Measurements from ENCODE around the gene BRSK1. TPM values are rescaled to one million over a fixed set of nuclear protein-coding genes. Genes with fewer than 3 reads are reported as not detected.

Gene BRSK1
- polyA plus RNA-seq, 3 donors: not detected

DNA sequence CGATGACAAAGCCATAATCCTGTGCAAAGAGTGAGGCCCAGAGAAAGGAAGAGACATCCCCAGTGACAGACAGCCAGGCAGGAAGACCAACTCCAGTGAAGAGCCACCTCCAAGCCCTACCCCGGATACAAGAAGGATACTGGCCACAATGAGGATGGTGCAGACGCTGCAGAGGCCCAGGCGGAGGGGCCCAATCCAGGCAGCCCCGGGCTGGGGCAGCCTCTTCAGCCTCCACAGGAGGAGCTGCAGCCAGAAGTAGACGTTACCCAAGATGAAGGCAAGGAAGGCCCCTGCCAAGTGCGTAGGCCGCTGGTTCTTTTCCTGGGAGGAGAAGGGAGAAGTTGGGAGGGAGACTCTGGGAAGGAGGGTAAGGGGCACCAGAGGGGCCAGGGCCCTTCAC is 32.8 kb downstream of the BRSK1 start:
- Histone ChIP-seq H3K36me3 (replicated peaks in 1 of 2; ENCODE audit: control insufficient read depth in 1 of 2, insufficient read depth in 2 of 2, low read length in 2 of 2) (peaks cover 55 to 77% of the 10 kb centered on the region in 2 donors), H3K9ac (ENCODE audit: insufficient read depth, low read length, poor library complexity, severe bottlenecking) (no peak overlapping the region), H3K4me1 (ENCODE audit: control insufficient read depth in 1 of 2, insufficient read depth in 2 of 2, low read length in 2 of 2) (peaks cover 9 to 12% of the 10 kb centered on the region in 2 donors), H3K9me3 (replicated peaks in 1 of 2; ENCODE audit: control insufficient read depth in 1 of 2, insufficient read depth in 1 of 2, low read length in 2 of 2) (no peaks in the 10 kb centered on the region), H3K79me2 (ENCODE audit: insufficient read depth, low read length) (peaks cover 11% of the 10 kb centered on the region), H4K20me1 (ENCODE audit: insufficient read depth, low read length) (peaks cover 67% of the 10 kb centered on the region), H3K27ac (ENCODE audit: low read depth in 1 of 2, low read length in 2 of 2) (no peak overlapping the region), H2AFZ (ENCODE audit: insufficient read depth, low read depth, low read length, poor library complexity, severe bottlenecking) (no peak overlapping the region), H3K4me2 (replicated peaks; ENCODE audit: extremely low read depth, low read length, poor library complexity, severe bottlenecking) (no peak overlapping the region), H3K4me3 (replicated peaks in 1 of 3; ENCODE audit: low read depth in 2 of 3, low read length in 3 of 3) (no peak overlapping the region), H3K27me3 (ENCODE audit: control insufficient read depth in 2 of 2, insufficient read depth in 2 of 2, low read length in 2 of 2) (no peaks in the 10 kb centered on the region)
- Mint-ChIP-seq H3K4me1 (peaks cover 21% of the 10 kb centered on the region), H3K27ac (peak overlapping the region in 1 of 7 donors; percentile 50), H3K36me3 (peaks cover 66 to 92% of the 10 kb centered on the region in 2 donors), H3K4me3 (no peak overlapping the region), H3K9me3 (peaks cover 0 to 2% (median 0%) of the 10 kb centered on the region in 7 donors), H3K27me3 (ENCODE audit: low read depth in 3 of 3) (no peaks in the 10 kb centered on the region)
- TF ChIP-seq, protein P1, sequence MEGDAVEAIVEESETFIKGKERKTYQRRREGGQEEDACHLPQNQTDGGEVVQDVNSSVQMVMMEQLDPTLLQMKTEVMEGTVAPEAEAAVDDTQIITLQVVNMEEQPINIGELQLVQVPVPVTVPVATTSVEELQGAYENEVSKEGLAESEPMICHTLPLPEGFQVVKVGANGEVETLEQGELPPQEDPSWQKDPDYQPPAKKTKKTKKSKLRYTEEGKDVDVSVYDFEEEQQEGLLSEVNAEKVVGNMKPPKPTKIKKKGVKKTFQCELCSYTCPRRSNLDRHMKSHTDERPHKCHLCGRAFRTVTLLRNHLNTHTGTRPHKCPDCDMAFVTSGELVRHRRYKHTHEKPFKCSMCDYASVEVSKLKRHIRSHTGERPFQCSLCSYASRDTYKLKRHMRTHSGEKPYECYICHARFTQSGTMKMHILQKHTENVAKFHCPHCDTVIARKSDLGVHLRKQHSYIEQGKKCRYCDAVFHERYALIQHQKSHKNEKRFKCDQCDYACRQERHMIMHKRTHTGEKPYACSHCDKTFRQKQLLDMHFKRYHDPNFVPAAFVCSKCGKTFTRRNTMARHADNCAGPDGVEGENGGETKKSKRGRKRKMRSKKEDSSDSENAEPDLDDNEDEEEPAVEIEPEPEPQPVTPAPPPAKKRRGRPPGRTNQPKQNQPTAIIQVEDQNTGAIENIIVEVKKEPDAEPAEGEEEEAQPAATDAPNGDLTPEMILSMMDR (IDR thresholded peaks at IDR 0.05): no peak
- WGBS (ENCODE audit: insufficient coverage): 89% methylated on average over 8 of the region's 8 CpGs
- DNase-seq: no peak
- intact Hi-C loops (cut with micrococcal nuclease): no loop called here

DNA sequence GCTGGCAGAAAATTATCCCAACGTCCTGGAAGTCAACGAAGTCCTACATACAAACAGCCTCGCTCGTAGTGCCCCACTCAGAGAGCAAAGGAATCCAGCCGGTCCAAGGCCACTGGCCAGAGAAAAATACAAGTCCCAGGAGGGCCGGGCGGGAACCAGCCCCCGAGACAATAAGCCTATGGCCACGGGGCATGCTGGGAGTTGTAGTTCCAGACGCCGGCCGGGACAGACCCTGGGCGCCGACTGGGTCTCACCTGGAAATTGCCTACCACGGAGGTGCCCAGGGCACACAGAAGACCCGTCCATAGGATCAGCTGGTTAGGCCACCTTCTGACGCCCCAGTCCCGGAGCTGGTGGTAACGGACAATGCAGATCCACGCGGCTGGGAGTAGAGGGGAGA is 36.0 kb downstream of the BRSK1 start:
- Mint-ChIP-seq H3K27me3 (ENCODE audit: low read depth in 3 of 3) (peaks cover 0 to 1% (median 0%) of the 10 kb centered on the region in 3 donors), H3K4me3 (no peak overlapping the region), H3K4me1 (peaks cover 36% of the 10 kb centered on the region), H3K9me3 (peaks cover 0 to 2% (median 0%) of the 10 kb centered on the region in 7 donors), H3K36me3 (peaks cover 47 to 79% of the 10 kb centered on the region in 2 donors), H3K27ac (peak overlapping the region in 1 of 7 donors; percentile 66)
- no peak overlapping the region for H2AFZ ChIP-seq (ENCODE audit: insufficient read depth, low read depth, low read length, poor library complexity, severe bottlenecking)
- DNase-seq: no peak
- no peaks in the 10 kb centered on the region for H3K27me3 ChIP-seq (ENCODE audit: control insufficient read depth in 2 of 2, insufficient read depth in 2 of 2, low read length in 2 of 2)
- no peaks in the 10 kb centered on the region for H3K9me3 ChIP-seq (replicated peaks in 1 of 2; ENCODE audit: control insufficient read depth in 1 of 2, insufficient read depth in 1 of 2, low read length in 2 of 2)
- peaks cover 37% of the 10 kb centered on the region for H3K79me2 ChIP-seq (ENCODE audit: insufficient read depth, low read length)
- TF ChIP-seq, protein P1 (IDR thresholded peaks at IDR 0.05): no peak
- peaks cover 53% of the 10 kb centered on the region for H4K20me1 ChIP-seq (ENCODE audit: insufficient read depth, low read length)
- H3K36me3 ChIP-seq (replicated peaks in 1 of 2; ENCODE audit: control insufficient read depth in 1 of 2, insufficient read depth in 2 of 2, low read length in 2 of 2): peaks cover 36 to 53% of the 10 kb centered on the region in 2 donors
- no peak overlapping the region for H3K9ac ChIP-seq (ENCODE audit: insufficient read depth, low read length, poor library complexity, severe bottlenecking)
- peaks cover 35 to 42% of the 10 kb centered on the region in 2 donors for H3K4me1 ChIP-seq (ENCODE audit: control insufficient read depth in 1 of 2, insufficient read depth in 2 of 2, low read length in 2 of 2)
- H3K4me2 ChIP-seq (replicated peaks; ENCODE audit: extremely low read depth, low read length, poor library complexity, severe bottlenecking): no peak overlapping the region
- 92% methylated on average over 19 of the region's 21 CpGs for WGBS (ENCODE audit: insufficient coverage)
- H3K27ac ChIP-seq (ENCODE audit: low read depth in 1 of 2, low read length in 2 of 2): no peak overlapping the region
- no peak overlapping the region for H3K4me3 ChIP-seq (replicated peaks in 1 of 3; ENCODE audit: low read depth in 2 of 3, low read length in 3 of 3)
- intact Hi-C loops (cut with micrococcal nuclease): loop anchor here in 1 of 2 donors (5.0 kb wide), 1 partner anchor 63 kb away; the partner anchor contains the start of gene TMEM238
